ENCODE results near the gene RPP25L.
A peak's percentile ranks its signal among the peaks of the same experiment; 100 is the strongest.

RPP25L gene

DNA sequence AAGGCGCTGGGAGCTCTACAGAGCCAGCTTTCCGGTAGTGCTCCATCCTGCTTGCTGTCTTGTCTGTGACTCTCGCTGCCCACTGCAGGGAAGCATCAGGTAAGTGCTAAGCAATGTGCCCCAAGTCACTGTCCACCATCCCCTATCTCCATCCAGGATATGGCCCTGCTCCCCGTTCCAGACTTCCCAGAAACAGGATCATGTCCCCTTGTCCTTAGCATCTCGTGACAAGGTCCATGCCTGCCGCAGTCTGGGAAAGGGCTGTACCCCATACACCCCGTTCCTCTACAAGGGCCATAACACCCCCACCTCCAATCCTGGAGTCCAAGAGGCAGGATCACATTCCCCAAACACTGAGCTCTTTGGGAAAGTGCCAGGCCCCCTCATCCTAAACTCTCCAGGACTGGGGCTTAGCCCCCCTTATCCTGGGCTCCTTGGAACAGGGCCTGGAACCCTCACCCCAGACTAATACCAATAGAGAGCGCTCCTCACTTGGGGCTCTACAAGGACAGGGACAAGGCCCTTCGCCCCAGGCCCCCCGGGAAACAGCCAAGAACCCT lies 566 bp downstream of the RPP25L start:
- no peak for DNase-seq (ENCODE audit: low spot score)

DNA sequence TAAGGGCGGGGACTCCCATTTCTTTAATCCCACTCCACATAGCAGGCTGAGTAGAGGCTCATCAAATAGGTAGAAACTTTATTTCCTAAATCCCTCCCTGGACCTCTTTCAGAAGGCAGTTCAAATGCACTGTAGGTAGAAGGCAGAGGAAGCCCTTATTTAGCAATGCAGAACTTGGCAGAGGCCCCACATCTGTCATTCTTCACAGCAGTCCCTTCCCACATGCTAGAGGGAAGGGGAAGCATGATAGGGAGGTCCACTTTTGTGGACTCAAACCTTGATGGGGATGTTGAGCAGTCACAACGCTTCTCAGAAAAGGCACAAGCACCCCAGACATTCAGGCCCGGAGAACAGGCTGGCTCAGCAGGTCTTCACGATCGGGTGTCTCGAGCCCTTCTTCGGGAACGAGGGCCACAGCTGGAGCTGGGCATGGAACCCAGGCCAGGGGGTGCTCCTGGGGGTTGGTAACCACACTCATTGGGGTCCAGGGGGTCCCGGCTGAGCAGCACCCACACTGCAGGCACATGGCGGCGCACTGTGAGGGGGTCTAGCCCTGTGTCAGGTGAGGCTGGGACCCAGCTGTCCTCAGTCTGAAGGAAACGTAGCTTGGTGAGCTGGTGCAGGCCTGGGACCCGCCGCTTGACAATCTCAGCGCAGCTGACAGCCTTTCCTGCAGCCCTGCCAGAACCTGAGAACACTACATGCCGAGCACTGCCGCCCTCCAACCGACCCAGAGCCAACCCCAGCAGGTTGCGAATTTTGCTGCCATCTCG lies 1.3 kb downstream of the RPP25L start:
- DNase-seq (ENCODE audit: low spot score) = no peak

DNA sequence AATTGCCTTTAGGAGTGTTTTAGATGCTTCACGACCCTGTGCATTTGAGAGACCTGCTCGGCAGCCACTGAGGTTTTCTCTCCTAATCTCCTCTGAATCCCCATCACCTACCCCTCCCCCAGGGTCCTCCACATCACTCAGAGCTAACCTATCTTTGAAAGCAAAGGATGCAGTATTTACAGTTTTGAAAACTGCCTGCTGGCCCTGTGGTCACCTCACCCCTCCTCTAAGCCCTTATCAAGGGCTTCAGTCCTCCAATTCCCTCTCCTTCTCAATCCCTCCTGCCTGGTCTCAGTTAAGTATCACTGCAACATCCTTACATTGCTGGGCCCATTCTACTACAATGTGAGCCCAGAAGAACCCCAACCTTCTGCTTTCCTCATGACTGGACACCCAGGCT lies 4.6 kb downstream of the RPP25L start:
- DNase-seq (ENCODE audit: low spot score) = no peak

DNA sequence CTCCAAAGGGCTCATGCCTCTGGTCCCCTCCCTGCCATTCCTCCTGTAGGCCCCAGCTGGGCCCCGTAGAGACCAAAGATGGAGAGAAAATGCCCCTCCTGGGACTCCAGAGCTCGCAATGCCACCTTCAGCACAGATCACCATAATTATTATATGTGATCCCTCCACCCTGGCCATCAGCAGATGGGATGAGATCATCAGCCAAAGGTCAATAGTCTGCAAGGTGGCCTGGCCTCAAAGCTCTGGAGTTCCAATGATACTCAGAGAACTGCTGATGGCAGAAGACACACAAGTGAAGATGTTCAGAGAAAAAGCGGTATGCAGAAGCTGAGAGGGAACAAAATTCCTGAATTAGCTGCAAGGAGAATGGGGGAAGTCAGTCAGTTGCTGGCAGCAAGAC lies 5.0 kb downstream of the RPP25L start:
- no peak for DNase-seq (ENCODE audit: low spot score)

DNA sequence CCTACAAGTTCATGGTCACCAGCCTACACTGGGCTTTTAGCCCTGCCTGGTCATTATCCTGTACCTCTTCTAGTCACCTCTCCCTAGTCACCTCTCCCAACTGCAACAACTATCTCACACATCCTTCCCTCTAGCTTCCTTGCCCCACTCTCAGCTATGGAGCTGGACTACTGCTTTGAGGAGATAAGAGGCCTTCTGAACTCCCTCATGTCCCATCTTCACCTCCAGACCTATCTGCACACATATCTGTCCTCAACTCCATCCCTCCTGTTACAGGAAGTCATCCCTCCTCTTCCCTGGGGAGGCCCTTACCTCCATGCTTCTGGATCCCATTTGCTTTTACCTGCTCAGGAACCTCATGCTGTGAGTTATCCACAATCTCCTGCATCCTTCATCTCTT lies 5.7 kb downstream of the RPP25L start:
- no peak for DNase-seq (ENCODE audit: low spot score)

DNA sequence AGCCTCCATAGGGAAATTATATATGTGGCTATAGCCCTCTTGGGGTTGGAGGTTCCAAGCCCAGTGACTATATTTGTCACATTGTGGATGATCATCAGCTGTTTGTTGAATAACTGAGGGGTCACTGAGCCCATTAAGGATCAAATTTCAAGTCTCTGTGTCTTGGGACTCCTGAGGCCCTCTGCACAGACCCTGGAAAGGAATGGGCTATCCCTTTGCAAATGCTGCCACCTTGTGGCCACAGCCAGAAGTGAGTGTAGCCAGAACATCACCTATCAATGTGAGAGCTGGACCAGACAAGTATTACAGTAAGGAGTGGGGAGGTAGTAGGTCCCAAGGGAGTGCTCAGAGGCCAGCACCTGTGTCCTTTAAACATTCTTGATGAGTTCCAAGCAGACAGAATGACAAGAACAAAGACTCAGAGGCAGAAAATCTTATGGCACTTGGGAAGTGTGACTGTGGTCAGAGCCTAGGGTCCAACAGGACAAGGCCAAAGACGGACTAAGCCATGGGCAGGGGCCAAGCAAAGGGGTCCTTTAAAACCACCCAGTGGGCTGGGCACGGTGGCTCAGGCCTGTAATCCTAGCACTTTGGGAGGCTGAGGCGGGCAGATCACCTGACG lies 8.2 kb downstream of the RPP25L start:
- peak; percentile 84 for DNase-seq (ENCODE audit: low spot score)

DNA sequence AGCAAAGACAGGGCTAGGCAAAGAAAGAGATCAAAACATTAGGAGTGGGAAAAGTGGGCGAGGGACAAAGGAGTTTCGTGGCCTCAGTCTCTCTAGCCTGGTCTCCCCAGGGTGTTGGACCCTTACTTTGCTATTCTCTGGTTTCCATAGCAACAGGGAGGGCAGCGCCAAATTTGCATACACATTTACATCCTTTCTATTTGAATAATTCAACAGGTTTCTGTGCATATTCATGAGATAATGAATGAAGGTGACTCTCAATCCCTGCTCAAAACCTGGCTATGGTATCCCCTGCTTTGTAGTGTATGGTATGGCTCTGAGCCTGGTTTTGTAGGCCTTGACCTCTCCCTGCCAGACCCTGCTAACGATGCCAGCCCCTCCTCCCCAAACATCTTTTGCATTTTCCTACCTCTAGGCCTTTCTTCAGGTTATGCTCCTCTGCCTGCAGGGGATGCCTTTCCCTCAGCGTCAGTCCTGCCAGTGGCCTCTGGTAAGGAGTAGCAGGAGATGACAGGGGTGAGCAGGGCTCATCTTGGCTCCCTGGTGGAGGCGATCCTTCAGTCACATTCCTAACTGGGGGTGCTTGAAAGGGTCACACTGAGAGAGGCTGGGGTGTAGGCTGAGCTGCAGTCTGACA lies 9.8 kb downstream of the RPP25L start:
- no peak for DNase-seq (ENCODE audit: low spot score)

DNA sequence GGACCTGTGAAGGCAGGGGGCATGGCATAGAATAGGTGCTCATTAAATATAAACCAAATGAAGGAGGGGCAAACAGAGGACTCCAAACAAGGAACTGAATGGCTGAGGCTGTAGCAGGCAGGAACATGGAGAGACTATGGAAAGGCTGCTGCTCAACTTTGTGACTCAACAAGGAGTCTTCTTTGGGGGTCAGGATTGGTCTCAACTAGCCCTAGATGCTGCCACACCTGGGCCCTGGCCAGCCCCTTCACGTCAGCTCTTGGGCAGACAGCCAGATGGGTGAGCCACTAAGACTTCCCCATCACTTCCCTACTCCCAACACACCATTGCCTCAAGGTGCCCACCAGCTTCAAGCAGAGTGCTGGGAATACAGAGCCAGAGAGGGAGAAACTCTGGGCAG lies 11.0 kb downstream of the RPP25L start:
- DNase-seq (ENCODE audit: low spot score) = no peak

DNA sequence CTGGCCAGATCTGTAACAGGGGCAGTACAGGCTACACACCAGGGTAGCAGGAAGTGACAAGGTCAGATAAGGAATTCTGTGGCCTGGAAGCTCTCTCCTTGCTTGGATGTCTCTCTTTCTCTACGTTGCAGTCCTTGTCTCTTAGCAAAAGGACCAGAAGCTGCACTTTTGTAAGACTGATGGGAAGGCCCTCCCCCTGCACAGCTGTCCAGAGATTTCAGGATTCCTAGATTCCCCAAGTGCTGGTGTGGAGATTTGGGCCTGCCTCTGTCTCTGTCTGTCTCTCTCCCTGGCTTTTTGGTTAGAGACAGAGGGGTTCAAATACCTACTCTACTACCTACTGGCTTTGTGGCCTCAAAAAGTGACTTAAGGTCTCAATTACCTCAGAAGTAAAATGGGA lies 12.4 kb downstream of the RPP25L start:
- no peak for DNase-seq (ENCODE audit: low spot score)

DNA sequence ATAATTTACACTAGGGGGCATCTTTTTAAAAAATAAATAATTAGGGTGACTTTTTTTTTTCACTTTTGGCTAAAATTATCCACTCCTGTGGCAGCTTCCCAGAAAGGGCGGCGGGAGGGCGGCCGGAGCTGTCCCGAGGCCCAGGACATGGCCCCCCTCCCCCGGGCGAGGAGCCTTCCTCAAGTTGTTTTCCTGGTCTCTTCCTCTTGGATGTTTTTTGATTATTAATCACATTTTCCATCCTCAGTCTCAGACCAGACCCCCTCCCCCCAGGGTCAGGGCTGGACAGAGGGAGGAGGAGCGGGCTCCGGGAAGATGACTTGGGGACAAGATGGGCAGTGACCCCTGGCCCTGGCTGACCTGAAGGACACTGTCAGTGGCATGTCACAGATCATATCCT lies 17.7 kb downstream of the RPP25L start:
- DNase-seq (ENCODE audit: low spot score) = no peak

DNA sequence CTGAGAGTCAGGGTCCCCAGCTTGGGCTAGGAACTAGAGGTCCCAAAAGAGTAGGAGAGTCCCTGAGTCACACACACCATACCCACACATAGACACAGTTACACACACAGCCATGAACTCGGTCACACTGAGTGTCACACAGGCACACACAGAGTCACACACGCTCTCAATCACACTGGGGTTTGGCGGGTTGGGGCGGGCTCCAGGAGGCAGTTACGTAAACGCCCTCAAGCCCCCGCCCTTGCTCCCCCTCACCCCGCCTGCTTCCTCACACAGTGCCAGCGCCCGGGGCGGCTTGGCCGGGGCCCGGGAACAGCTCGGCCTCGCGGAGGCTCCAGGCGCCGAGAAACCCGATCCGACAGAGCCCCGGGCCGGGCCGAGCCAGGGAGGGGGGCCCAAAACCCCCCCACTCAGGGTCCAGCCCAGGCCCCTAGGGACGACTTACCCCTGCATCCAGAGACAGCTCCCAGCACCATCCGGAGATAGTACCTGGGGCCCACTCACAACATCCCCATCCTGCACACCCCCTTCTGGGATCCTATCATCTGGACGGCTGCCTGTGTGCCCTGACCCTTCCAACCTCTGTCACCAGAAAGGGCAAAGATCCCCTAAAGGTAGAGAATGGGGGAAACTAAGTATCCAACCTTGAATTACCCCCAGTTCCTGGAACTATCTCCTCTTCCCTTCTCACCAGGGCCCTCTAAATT lies 18.8 kb downstream of the RPP25L start:
- no peak for DNase-seq (ENCODE audit: low spot score)

DNA sequence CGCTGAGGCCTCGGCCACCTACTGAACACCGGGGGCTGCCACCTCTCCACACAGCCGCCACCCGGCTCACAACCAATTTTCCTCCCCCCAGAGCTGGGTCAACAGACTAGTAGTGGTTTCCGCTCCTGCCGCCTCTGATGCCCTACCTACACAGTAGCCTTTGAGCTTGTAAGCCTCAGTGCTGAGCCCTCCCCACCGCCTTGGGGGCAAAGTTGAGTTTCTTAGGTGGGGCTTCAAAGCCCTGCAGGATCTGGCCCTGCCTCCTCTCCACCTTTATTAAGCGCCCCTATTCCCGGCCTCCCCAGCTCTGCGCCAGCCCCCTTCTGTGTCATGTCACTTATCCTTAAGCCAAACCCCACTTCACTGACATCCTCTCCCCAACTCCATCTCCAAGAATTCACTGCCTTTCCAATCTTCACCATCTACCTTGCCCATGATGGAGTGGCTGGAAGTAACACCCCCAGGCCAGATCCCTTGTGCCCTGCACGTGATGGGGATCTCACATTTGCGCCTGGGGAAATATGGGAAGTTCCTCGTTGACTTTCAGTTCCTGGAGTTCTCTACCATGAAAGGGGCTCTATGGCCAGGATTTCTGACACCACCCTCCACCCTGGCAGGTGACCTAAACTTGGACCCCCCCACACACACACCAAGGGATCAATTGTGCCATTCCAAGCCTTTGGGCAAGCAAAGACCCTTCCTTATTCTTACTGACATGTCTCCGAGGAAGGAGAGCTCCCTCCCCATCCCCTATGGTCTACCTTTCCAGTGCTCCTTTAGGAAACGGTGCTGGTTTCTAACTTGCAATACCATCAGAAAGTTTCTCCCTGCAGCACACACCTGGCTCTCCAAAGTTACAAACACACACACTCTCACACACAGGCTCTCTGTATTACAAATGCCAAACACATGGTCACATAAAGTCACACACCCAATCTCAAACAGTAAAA lies 19.7 kb downstream of the RPP25L start:
- DNase-seq (ENCODE audit: low spot score) = no peak

DNA sequence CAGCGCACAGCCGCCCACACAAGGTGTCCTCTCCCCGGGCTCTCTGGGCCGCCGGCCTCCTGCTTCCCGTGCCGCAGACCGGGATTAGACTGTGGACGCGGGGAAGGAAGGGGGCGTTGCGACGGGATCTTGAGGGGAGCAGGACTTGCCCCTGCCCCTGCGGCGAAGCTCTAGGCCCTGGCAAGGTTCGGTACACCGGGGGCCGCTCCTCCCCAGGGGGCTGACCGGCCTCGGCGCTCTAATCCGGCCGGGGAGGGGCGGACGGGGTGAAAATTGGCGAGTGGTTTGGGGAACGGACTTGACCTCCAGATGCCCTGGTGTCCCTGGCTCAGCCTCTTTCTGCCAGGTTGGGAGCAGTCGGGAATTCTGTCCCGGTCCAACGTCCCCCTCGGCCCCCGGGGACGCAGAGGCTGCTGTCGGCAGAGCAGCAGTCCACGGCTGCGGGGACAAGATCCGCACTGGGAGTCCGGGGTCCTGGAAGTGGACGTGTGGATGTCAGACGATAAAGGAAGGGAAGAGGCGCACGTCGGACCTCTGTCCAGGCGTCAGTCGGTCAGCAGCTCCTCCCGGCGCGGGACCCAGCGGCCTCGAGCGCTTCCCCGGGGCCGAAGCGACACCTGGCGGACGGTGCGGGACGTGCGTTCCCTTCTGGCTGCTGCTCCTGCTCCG lies 20.5 kb downstream of the RPP25L start:
- peak; percentile 67 for DNase-seq (ENCODE audit: low spot score)

DNA sequence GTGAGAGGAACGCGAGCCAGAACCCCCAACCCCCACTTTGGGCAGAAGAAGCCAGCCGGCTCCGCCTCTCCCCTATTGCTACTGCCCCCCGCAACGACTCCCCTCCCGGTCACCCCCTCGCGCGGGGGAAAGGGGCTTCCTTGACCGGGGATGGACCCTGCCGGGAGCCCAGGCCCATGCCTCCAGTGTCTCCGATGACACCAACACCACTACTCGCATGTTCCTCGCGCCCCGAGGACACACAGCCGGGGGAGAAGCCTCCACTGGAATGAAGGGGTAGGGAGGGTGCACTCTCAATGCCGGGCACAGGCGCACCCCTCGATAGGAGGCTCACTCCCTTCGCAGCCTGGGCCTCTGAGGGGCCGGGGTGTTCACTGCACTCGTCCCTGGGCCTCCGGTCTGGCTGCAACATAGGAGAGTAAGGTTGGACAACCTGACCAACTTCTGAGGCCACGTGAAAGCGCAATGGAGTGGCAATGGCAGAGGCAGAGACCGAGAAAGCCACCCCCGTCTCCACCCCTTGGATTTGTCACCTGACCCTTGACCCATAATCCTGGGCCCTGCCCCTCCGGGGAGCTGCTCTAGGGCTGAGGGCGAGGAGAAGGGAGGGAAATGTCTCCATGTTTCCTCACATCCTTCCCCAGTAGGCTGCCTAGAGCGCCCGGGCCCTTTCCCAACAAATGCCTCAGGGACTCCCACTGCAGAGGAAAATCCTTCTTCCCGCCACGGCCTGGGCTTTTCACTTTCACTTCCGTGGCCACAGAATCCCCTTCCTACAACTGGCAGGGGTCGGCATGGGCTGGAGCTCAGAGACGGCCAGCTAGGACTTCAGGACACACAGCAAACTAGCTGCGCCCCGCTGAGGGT lies 21.3 kb downstream of the RPP25L start:
- DNase-seq (ENCODE audit: low spot score) = no peak

DNA sequence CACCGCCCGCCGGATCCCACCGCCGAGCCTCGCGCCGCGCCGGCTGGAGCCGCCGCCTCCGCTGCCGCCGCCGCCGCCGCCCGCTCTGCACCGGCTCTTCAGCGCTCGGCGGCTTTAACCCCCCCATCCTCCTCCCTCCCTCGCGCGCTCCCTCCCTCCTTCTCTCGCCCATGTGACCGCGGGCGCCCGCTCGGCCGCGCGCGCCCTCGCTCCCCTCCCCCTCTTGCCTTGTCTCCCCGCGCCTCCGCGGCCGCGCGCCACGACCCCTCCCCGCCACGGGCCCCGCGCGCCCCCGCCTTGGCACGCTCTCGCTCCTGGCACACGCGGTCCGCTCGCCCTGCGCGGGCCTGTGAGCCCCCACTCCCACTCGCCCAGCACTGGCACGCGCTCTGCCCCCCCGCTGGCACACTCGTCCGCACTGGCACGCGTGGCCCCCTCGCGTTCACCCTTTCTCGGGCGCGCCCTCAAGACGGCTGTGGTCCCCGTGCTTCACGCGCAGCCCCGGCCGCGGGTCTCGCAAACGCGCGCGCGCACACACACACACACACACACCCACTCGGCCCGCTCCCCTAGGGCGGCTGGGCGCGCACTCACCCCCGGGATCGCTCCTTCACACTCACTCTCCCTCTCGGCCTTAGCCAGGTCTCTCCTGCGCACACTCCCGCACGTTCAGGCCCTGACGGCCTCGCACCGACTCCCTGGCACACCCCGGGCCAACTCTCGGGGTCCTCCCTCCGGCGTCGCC lies 22.1 kb downstream of the RPP25L start, which contains the start of gene CNTFR:
CNTFR (minus strand) TSS at position 89 of the 745 bp plus-strand sequence. CDS start 20,743 bp downstream, outside the sequence.
- DNase-seq (ENCODE audit: low spot score) = no peak

DNA sequence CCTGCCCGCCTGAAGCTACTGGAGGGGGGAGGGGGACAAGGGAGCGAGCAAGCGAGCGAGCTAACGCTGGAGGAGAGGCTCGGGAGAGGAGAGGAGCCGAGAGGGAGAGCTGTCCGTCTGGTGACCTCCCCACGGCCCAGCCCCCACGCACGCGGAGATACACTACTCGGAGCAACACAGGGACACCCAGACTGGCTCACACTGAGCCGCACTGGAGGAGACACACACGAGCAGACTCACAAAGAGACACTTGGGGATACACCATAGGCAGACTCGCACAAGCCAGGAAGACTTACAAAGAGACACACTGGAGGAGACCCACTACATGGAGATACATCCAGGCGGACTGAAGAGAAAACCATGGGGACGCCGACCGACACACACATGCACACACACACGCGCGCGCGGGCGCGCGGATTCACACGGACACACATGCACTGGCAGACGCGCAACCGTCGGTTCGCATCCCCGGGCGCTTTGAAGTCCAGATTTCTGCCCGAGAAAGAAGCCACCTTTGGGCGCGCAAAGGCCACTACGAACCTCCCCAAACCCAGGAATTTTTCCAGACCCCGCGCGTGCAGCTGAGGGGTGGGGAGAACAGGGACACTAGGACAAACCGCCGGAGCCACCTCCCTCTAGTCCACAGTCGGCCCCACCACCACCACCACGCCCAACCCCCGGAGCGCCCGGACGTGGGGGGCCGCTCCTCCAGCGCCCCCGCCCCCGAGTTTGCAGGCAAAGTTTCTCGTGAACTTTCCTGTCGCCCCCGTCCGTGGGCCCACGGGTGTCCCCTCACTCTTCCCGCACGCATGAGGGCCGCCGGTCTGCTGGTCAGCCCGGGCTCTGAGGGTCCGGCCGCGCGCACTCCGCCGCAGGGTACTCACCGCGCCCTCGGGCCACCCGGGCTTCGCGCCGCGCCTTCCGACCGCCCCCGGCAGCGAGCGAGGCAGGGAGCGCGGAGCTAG lies 22.9 kb downstream of the RPP25L start:
- no peak for DNase-seq (ENCODE audit: low spot score)

DNA sequence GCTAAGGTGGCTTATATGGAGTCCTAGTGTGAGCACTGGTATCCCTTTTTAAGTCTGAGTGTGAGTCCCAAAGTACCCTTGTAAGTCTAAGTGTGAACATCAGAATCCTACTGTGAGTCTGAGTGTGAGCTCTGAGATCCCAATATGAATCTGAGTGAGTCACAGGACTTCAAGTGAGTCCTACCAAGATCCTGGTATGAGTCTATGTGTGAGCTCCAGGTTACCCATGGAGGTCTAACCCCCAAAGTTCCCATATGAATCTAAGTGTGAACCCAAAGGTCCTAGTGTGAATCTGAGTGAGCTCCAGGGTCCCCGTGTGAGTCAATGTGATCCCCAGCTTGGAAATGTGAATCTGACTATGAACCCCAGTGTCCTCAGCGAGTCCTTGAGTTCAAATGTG lies 24.6 kb downstream of the RPP25L start:
- no peak for DNase-seq (ENCODE audit: low spot score)
